ENCODE results near the gene EXOC5.

DNA sequence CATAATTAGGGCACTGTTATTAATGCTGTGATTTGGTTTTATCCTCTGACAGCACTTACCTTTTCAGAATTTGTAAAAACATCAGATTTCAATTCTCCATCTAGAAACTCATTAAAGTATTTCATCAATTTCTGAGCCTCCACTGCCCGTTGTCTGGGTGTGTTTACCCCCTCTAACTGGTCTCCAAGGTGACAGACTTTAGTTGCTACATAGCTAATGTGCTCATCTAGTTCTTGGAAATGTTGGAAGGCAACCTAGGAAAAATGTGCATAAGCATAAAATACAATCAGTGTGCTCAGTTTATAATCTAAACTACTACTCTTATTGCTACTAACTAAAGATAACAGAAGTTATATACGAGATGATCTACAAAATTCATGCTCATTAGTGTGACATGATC lies 24.6 kb downstream of the EXOC5 start:
- TF ChIP-seq, protein P1, sequence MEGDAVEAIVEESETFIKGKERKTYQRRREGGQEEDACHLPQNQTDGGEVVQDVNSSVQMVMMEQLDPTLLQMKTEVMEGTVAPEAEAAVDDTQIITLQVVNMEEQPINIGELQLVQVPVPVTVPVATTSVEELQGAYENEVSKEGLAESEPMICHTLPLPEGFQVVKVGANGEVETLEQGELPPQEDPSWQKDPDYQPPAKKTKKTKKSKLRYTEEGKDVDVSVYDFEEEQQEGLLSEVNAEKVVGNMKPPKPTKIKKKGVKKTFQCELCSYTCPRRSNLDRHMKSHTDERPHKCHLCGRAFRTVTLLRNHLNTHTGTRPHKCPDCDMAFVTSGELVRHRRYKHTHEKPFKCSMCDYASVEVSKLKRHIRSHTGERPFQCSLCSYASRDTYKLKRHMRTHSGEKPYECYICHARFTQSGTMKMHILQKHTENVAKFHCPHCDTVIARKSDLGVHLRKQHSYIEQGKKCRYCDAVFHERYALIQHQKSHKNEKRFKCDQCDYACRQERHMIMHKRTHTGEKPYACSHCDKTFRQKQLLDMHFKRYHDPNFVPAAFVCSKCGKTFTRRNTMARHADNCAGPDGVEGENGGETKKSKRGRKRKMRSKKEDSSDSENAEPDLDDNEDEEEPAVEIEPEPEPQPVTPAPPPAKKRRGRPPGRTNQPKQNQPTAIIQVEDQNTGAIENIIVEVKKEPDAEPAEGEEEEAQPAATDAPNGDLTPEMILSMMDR (optimal IDR thresholded peaks at IDR 0.05 in 1 of 3, IDR thresholded peaks at IDR 0.05 in 1 of 3, conservative IDR thresholded peaks at IDR 0.05 in 1 of 3; ENCODE audit: extremely low read depth in 1 of 3, insufficient read depth in 2 of 3, low read length in 3 of 3), result no peak
- no peak for TF ChIP-seq EZH2 (IDR thresholded peaks at IDR 0.05; ENCODE audit: low read length)

All from keratinocyte (primary cell).